ENCODE data around the gene ANKRD55.

Gene ANKRD55

DNA sequence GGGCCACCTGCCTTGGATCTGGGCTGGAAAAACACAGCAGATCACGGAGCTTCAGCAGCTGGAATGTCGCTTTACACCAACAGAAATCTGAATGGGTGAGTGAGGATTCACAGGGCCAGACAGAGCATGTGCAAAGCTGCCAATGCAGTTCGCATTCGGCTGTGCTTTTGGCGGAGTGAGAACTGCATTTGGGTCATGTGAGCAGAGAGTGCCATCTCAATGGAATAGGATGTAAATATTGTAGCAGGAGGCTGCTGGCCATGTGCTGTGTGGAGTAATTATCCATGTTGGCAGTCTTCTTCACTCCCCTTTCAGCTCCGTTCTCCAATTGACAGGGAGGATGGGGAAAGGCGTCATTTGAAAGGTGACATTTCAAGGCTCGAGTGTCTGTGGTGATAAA, at the start of gene ANKRD55:
ANKRD55 (minus strand) TSS at position 101 of the 400 bp plus-strand sequence. CDS start 417 bp downstream, outside the sequence.
- H3K36me3 ChIP-seq (ENCODE audit: insufficient read depth, low read depth, low read length), result no peaks in the 10 kb centered on the region
- peaks cover 7% of the 10 kb centered on the region for H3K4me1 ChIP-seq (ENCODE audit: insufficient read depth, low read length)
- H3K9me3 ChIP-seq (ENCODE audit: insufficient read depth, low read depth, low read length), result no peaks in the 10 kb centered on the region
- no peak within 1 kb of the TSS for H3K27ac ChIP-seq (ENCODE audit: low read length)
- H3K9ac ChIP-seq (ENCODE audit: low read depth, low read length), result no peak within 1 kb of the TSS
- no peak within 1 kb of the TSS for H3K4me3 ChIP-seq (ENCODE audit: low read length)
- no peaks in the 10 kb centered on the region for H3K27me3 ChIP-seq (ENCODE audit: insufficient read depth, low read length)

DNA sequence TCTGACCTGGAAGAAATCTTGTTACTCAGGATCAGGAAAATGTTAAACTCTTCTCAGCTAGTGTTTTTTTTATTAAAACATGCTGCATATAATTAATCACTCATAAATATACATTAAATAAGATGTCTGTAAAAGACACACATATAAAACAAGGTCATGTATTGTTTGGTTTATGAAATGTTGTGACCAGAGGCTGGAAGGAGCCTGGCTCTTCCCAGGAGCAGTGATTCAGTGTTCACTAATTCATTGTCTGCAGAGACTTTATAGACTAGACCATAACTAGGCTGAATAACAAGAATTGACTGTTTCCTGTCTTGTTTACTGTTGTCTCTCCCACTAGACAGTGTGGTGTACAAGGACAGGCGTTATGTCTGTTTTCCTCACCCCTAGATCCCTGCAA, 49.1 kb upstream of the ANKRD55 start:
- H3K9ac ChIP-seq (ENCODE audit: low read depth, low read length), result no peak overlapping the region
- no peaks in the 10 kb centered on the region for H3K36me3 ChIP-seq (ENCODE audit: insufficient read depth, low read depth, low read length)
- no peaks in the 10 kb centered on the region; the same call in 1 of the 2 replicates for H3K27me3 ChIP-seq (ENCODE audit: insufficient read depth, low read length)
- H3K4me3 ChIP-seq (ENCODE audit: low read length), result no peak overlapping the region
- H3K4me1 ChIP-seq (ENCODE audit: insufficient read depth, low read length), result no peaks in the 10 kb centered on the region
- no peak overlapping the region for H3K27ac ChIP-seq (ENCODE audit: low read length)
- peaks cover 10% of the 10 kb centered on the region for H3K9me3 ChIP-seq (ENCODE audit: insufficient read depth, low read depth, low read length)

DNA sequence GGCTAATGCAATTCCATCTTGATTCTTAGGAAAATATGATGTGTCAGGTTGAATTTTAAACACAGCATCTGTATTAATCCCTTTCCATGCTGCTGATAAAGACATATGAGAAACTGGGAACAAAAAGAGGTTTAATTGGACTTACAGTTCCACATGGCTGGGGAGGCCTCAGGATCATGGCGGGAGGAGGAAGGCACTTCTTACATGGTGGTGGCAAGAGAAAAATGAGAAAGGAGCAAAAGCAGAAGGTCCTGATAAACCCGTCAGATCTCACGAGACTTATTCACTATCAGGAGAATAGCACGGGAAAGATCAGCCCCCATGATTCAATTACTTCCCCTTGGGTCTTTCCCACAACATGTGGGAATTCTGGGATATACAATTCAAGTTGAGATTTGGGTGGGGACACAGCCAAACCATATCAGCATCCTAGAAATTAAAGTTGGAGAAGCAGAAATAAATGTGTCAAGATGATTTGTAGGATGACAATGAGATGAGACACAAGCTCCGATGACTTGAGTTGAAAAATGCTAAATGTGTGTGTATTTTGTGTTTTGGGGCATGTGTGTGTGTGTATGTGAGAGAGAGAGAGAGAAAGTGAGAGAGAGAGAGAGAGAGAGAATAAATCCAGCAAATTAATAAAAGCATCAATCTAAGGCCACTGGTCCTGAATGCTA, 48.5 kb upstream of the ANKRD55 start:
- Histone ChIP-seq H3K36me3 (ENCODE audit: insufficient read depth, low read depth, low read length) (no peaks in the 10 kb centered on the region), H3K9ac (ENCODE audit: low read depth, low read length) (no peak overlapping the region), H3K4me1 (ENCODE audit: insufficient read depth, low read length) (no peaks in the 10 kb centered on the region), H3K9me3 (ENCODE audit: insufficient read depth, low read depth, low read length) (peaks cover 10% of the 10 kb centered on the region), H3K27me3 (ENCODE audit: insufficient read depth, low read length) (no peaks in the 10 kb centered on the region; the same call in 1 of the 2 replicates), H3K4me3 (ENCODE audit: low read length) (no peak overlapping the region), H3K27ac (ENCODE audit: low read length) (no peak overlapping the region)

DNA sequence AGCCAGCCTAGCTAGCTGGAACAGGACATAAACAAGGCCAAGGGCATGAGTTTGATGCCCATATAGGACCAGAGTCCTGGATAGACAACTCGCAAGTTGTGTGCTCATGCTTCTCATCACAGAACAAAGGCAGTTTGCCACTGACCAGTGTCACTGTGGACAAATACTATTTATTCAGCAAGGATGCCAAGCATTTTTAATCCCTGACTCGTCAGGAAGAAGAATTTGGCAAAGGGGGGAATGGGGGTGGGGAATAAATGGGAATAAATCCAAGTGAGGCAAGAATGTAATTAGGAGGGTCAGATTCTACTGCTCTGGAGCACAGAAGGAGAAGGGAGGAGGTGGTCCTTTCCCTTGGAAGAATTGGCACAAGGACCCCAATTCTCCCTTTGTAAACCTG, 46.8 kb upstream of the ANKRD55 start:
- no peak overlapping the region for H3K4me3 ChIP-seq (ENCODE audit: low read length)
- H3K9me3 ChIP-seq (ENCODE audit: insufficient read depth, low read depth, low read length), result peaks cover 10% of the 10 kb centered on the region
- no peaks in the 10 kb centered on the region; the same call in 1 of the 2 replicates for H3K27me3 ChIP-seq (ENCODE audit: insufficient read depth, low read length)
- H3K36me3 ChIP-seq (ENCODE audit: insufficient read depth, low read depth, low read length), result no peaks in the 10 kb centered on the region
- no peak overlapping the region for H3K27ac ChIP-seq (ENCODE audit: low read length)
- no peak overlapping the region for H3K9ac ChIP-seq (ENCODE audit: low read depth, low read length)
- no peaks in the 10 kb centered on the region for H3K4me1 ChIP-seq (ENCODE audit: insufficient read depth, low read length)

DNA sequence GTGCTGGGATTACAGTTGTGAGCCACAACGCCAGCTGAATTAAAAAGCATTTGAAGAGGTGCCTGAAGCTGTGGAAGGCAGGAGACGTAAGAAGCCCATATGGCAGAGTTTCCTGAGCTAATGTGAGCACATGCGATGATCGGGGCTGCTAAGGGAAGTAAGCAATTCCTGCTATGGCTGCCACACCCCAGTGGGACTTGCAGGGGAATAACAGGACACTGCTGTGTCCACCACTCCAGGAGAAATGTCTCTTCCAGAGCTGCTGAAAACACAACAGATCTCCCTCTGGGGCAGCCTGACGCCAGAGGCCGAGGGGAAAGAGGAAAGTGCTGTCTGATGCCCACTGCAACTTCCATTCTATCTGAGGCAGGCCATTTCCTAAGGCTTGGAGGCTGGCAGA, 46.2 kb upstream of the ANKRD55 start:
- no peaks in the 10 kb centered on the region; the same call in 1 of the 2 replicates for H3K27me3 ChIP-seq (ENCODE audit: insufficient read depth, low read length)
- H3K27ac ChIP-seq (ENCODE audit: low read length), result no peak overlapping the region
- H3K4me3 ChIP-seq (ENCODE audit: low read length), result no peak overlapping the region
- H3K36me3 ChIP-seq (ENCODE audit: insufficient read depth, low read depth, low read length), result no peaks in the 10 kb centered on the region
- no peak overlapping the region for H3K9ac ChIP-seq (ENCODE audit: low read depth, low read length)
- H3K9me3 ChIP-seq (ENCODE audit: insufficient read depth, low read depth, low read length), result peaks cover 10% of the 10 kb centered on the region
- no peaks in the 10 kb centered on the region for H3K4me1 ChIP-seq (ENCODE audit: insufficient read depth, low read length)

DNA sequence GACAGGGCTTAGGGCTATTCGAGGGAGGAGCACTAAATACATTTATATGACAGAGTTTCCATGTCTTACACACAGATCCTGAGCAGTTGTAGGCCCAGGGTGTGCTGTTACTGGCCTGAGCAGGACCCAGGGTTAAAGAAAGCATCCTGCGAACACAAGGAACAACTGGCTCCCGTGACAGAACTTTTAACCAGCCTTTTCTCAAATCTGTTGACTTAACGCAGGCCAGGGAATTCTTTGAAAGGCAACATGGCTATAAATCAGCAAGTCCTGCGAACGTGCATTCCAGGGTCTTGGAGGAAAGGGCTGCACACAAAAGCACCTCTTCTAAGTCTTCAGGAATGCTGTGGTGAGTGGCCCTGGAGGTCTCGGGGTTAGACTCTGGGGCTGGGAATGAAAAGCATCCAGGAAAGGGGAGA, 45.2 kb upstream of the ANKRD55 start:
- Histone ChIP-seq H3K9ac (ENCODE audit: low read depth, low read length) (no peak overlapping the region), H3K36me3 (ENCODE audit: insufficient read depth, low read depth, low read length) (no peaks in the 10 kb centered on the region), H3K9me3 (ENCODE audit: insufficient read depth, low read depth, low read length) (peaks cover 10% of the 10 kb centered on the region), H3K4me1 (ENCODE audit: insufficient read depth, low read length) (no peaks in the 10 kb centered on the region), H3K27ac (ENCODE audit: low read length) (no peak overlapping the region), H3K4me3 (ENCODE audit: low read length) (no peak overlapping the region), H3K27me3 (ENCODE audit: insufficient read depth, low read length) (no peaks in the 10 kb centered on the region; the same call in 1 of the 2 replicates)

DNA sequence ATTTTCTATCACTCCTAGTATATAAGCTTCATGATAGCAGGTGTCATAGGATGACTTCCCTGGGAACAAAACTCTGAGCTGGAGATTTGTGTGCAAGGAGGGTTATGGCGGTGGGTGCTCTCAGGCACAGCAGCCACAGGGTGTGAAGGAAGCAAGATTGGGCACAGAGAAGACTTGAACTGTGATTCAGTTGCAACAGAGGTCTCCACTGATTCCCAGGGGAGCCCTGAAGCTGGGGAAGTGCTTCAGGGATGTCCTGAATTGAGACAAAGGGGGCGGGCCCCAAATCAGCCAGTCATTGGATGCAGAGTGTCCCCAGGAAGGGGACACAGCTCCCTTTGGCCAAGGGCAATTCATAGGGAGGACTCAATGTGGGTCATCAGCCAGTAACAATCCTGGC, 44.4 kb upstream of the ANKRD55 start:
- Histone ChIP-seq H3K27ac (ENCODE audit: low read length) (no peak overlapping the region), H3K27me3 (ENCODE audit: insufficient read depth, low read length) (no peaks in the 10 kb centered on the region; the same call in 1 of the 2 replicates), H3K4me1 (ENCODE audit: insufficient read depth, low read length) (no peaks in the 10 kb centered on the region), H3K36me3 (ENCODE audit: insufficient read depth, low read depth, low read length) (no peaks in the 10 kb centered on the region), H3K9ac (ENCODE audit: low read depth, low read length) (no peak overlapping the region), H3K4me3 (ENCODE audit: low read length) (no peak overlapping the region), H3K9me3 (ENCODE audit: insufficient read depth, low read depth, low read length) (peaks cover 10% of the 10 kb centered on the region)

DNA sequence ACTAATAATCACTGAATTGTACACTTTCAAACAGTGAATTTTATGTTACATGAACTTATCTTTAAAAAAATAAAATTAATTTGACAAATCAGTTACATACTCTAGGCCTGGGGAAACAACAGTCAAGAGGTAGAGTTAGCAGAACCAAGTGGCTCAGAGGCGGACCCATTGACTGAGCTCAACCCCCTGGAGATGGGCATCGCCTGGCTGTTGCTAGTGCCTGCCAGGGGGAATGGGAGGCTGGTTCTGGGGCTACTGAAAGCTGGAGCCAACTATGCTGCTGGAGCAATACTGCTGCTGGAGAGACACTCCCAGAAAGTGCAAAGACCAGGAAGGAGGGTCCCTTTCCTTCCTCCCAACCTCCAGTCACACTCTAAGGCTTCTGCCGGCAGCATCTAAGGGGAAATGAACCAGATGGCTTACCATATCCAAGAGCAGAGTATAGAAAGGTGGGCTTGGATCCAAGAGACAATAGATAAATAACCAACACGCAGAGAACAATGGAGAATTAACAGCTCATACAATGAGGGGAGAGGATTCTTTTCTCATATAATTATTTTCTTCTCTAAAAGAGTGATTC, 40.3 kb upstream of the ANKRD55 start:
- Histone ChIP-seq H3K36me3 (ENCODE audit: insufficient read depth, low read depth, low read length) (no peaks in the 10 kb centered on the region), H3K4me1 (ENCODE audit: insufficient read depth, low read length) (no peaks in the 10 kb centered on the region), H3K4me3 (ENCODE audit: low read length) (no peak overlapping the region), H3K27me3 (ENCODE audit: insufficient read depth, low read length) (no peaks in the 10 kb centered on the region), H3K9me3 (ENCODE audit: insufficient read depth, low read depth, low read length) (no peaks in the 10 kb centered on the region), H3K9ac (ENCODE audit: low read depth, low read length) (no peak overlapping the region), H3K27ac (ENCODE audit: low read length) (no peak overlapping the region)

DNA sequence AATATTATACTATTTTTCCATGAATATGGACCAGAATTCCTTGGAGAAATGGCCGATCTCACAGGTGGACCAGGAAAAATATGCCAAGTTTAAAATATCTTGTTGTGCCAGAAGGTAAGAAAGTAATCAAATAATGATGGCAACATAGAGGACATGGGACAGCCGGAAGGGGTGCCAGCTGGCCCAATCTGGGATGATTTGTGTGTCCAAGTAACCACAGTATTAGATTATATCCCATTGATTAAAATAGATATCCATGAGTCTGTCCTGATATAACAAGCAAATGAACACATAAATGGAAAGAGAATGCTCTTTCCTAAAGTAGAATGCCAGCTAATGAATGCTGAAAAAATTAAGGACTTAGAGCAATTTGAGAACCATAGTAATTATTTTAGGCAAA, 39.6 kb upstream of the ANKRD55 start:
- Histone ChIP-seq H3K4me1 (ENCODE audit: insufficient read depth, low read length) (no peaks in the 10 kb centered on the region), H3K27me3 (ENCODE audit: insufficient read depth, low read length) (no peaks in the 10 kb centered on the region), H3K36me3 (ENCODE audit: insufficient read depth, low read depth, low read length) (no peaks in the 10 kb centered on the region), H3K9me3 (ENCODE audit: insufficient read depth, low read depth, low read length) (no peaks in the 10 kb centered on the region), H3K27ac (ENCODE audit: low read length) (no peak overlapping the region), H3K9ac (ENCODE audit: low read depth, low read length) (no peak overlapping the region), H3K4me3 (ENCODE audit: low read length) (no peak overlapping the region)

DNA sequence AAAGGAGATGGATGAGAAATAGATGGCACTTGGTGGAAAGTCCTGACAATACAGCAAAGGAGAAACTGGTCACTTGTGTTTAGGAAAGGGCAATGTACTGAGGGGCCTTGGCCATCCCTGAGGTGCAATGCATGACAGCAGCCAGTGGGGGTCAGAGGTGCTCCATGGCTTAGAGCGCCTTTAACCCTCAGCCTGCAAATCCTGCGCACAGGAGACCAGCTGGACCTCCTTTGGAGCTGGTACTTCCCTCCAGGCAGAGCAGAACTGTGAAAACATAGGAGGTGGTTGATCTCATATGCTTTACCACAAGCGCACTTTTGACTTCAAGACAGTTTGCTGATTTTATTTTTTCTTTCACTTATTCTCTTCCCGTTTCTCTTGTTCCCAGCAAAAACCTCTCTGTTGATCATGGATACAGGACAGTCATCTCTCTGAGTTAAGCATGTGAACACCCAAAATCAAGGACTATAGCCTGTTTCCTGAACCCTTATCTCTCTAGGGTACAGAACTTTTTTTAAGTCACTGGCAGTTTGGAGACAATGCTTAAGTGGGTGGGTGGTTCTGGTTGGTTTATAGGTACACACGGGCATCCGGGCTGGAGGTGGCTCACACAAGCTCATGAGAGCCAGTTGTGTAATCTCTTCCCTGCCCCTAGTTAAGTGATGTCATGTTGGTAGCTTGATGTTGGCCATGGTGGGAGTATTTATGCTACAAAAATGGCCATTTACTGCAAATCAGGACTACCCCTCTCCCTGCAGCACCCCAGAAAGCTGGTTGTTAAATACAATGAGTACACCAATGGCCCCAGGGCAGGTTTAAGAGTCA, 37.6 kb upstream of the ANKRD55 start:
- Histone ChIP-seq H3K4me3 (ENCODE audit: low read length) (no peak overlapping the region), H3K9ac (ENCODE audit: low read depth, low read length) (no peak overlapping the region), H3K27ac (ENCODE audit: low read length) (no peak overlapping the region), H3K4me1 (ENCODE audit: insufficient read depth, low read length) (no peaks in the 10 kb centered on the region), H3K36me3 (ENCODE audit: insufficient read depth, low read depth, low read length) (no peaks in the 10 kb centered on the region), H3K9me3 (ENCODE audit: insufficient read depth, low read depth, low read length) (no peaks in the 10 kb centered on the region), H3K27me3 (ENCODE audit: insufficient read depth, low read length) (no peaks in the 10 kb centered on the region)

DNA sequence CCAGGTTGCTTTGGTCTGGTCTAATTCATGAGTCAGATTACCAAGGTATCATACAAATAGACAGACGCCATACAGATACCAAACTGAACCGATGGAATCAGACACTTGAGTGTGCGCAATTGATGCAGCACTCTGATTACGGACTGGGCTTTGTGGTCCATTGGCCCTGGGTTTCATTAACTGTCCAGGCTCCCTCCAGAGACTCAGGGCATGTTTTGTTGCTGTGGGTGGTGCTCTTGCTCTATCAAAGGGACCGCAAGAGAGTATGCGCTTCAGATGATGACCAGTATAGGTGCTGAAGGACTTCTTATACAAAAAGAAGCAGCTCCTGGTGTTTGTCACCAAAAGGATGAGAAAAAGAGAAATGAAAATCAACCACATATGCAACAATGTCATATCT, 36.9 kb upstream of the ANKRD55 start:
- H3K9ac ChIP-seq (ENCODE audit: low read depth, low read length), result no peak overlapping the region
- H3K9me3 ChIP-seq (ENCODE audit: insufficient read depth, low read depth, low read length), result no peaks in the 10 kb centered on the region
- no peaks in the 10 kb centered on the region for H3K36me3 ChIP-seq (ENCODE audit: insufficient read depth, low read depth, low read length)
- no peak overlapping the region for H3K4me3 ChIP-seq (ENCODE audit: low read length)
- H3K4me1 ChIP-seq (ENCODE audit: insufficient read depth, low read length), result no peaks in the 10 kb centered on the region
- H3K27ac ChIP-seq (ENCODE audit: low read length), result no peak overlapping the region
- H3K27me3 ChIP-seq (ENCODE audit: insufficient read depth, low read length), result no peaks in the 10 kb centered on the region

Measured in iPS-20b (cell line).